ENCODE measurements around the gene DDX31.

Gene DDX31

DNA sequence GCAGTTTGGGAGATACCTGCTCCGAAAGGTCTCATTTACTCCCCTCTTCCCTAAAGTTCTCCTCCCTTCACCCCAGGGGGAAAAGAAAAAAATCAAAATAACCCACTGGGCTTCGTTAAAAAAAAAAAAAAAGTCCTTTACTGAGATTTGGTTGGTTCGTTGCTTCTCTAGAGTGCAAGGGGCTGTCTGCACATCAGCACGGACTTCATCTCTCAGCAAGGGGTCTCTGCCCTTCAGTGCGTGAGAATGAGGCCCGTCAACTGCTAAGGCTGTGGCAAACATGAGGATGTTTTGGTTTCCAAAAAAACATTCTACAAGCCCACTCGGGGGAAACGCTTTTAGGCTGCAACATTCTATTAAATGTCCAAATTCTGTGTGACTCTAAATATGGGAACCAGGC is 77.3 kb downstream of the DDX31 start:
- no peak for DNase-seq

DNA sequence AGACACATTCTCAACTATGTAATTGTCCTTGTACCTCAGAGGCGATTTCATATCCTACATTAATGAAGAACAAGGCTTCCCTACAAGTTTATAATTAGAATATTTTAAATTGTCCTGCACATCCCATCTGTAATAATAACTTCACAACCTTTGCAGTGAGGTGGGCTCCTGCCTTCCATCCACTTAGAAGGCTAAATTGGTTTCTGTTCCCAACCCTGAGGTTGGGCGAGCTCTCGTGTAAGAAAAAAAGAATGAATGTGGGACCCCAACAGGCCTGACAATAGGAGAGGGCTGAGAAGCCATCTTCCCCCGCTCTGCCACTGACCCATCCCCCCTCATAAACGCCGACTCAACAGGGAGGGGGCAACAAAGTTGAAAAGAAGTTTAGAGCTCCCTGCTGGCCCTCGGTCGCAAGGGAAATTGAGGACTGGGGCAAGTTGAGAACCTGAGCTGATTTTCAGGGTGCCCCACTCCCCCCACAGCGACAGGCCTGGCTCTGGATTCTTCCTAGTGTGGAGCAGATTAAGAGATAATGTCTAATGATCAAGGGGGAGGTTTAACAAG is 78.0 kb downstream of the DDX31 start:
- DNase-seq = no peak

DNA sequence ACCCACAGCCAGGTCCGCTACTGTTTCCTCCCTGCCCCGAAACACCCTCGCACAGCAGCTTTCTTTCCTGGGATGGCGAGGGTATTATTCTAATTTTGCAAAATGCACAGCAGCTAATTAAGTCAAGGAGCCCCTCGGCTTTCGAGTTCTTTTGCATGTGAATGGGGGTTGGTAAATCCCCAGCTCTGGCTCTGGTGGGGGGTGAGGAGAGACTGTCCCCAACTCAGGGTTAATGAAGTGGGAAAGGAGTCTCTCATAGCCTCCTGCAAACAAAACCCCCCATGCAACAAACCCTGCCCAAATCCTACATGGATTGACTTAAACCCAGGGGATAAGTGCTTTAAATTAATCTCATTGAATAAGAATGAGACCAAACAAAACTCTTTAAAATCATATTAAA is 78.5 kb downstream of the DDX31 start:
- no peak for DNase-seq

DNA sequence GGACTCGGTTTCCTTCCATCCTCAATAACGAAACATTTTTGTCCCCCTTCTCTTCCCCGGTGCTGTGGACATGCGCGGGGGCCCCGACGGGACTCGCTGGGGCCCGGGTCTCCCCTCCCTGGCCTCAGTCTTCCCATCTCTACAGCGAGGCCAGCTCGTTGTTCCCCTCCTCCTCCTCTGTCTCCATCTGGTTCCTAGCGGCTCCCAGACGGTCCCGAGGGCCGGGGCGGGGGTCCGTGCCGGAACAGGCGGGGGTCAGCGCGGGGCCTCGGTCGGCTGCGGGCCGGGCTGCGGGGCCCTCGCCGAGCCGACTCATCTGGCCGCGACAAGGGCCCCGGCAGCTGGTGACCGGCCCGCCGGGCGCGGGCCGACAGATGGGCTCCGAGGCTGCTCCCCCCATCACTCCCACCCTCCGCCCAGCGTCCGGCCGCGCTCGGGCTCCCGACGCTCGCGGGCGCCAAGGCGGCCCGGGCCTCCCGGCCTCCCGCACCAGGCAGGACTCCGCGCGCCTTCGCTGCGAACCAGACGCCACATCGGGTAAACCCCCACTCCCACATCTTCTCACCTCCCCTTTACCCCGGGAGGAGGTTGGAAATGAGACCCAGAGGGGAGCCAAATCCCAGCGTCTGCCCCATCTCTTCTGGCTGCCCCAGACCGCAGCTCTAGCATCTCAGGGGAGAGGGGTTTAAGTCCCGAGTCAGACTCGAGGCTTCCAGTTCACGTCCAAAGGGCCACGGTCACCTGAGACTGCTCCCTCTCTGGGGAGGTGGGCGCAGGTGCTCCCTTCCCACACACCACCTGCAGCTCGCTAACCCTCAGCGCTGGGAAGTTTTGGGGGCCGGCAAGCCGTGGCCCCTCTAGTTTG is 79.2 kb downstream of the DDX31 start:
- DNase-seq = no peak

DNA sequence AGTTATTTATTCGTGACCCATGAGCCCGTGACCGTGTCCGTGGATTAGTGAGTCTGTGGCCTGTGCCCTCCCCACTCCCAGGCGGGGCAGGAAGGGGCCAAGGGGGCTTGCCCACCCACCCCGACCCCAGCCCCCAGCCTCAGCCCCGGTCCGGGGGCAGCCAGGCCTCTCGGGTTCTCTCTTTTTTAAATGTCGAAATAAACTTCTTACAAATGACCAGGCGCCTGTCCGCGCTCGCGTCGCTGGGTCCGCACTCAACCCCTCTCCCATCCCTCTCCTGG is 79.8 kb downstream of the DDX31 start:
- DNase-seq = no peak

DNA sequence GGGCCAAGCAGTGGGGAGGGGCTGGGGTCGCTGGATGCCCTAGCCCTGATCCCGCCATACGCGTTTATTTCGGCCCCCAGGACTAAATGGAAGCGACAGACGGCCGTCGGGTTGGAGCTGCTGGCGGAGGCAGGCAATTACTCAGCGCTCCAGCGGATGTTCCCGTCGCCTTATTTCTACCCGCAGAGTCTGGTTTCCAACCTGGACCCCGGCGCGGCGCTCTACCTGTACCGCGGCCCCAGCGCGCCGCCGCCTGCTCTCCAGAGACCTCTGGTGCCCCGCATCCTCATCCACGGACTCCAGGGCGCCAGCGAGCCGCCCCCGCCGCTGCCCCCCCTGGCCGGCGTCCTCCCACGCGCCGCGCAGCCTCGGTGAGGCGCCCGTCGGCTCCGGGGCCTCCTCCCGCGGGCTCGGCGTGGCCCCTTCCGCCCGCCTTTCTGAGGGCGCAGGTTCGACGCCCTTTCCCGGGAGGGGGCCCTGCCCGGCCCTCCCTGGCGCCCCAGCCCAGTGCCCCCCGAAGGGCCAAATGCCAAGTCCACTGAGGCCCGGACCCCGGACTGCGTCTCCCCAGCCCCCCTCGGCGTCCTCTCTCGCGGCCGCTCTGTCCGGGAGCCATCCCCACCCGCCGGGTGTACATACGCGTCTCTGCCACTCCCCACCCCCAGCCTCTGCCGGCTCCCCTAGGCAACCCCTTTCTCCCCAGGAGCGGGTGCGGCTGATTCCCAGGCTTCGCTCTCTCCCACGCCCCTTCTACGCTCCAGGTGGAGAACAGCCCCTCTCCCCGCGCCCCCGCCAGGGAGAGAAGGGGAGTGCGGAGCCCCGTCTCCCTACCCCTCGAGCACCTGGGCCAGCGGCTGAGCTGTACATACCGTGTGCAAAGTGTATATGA is 80.4 kb downstream of the DDX31 start:
- DNase-seq = no peak

DNA sequence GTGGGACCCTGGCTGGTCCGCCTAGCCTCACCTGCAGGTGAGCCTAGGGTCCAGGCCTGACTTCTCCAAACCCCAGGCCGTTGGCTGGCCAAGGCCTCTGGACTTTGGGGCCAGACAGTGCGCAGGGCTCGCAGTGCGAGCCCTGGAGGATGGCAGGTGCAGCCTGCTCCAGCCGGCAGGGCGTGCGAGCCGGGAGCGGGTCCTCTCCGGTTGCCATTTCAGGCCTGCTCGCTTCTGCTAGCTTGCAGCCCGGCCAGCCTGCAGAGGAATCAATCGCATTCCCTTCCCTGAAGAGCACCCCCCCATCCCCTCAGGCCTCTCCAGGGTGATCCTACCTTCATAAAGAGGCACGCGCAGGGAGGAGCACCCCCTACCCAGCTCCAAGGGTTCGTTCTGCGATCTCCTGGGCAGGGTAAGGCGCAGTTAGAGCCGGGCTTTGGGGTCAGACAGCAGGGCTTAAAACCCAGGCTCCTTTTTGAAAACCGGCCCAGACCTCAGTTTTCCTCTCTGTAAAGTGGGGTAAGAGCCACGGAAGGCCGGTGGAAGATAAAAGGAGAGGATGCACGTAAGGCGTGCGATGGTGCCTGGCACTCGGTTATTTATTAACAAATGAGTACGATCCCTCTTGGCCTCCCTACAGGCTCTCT is 81.2 kb downstream of the DDX31 start:
- no peak for DNase-seq

DNA sequence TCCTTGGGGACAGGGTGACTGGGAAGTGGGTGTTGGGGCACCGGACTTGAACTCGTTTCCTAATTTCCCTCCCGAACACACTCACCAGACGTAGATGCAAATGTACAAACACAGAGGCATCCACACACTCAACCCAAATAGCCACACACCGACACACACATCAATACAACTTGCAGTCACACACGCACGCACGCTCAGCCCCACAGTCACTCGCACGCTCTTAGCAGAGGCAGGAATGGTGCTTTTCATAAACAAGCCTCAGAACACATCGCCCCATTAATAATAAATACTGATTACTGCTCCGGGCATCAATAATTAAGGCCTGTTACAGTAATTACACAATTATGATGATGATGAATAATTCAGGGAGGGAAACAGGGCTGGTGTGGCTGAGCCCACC is 81.7 kb downstream of the DDX31 start:
- DNase-seq = no peak

DNA sequence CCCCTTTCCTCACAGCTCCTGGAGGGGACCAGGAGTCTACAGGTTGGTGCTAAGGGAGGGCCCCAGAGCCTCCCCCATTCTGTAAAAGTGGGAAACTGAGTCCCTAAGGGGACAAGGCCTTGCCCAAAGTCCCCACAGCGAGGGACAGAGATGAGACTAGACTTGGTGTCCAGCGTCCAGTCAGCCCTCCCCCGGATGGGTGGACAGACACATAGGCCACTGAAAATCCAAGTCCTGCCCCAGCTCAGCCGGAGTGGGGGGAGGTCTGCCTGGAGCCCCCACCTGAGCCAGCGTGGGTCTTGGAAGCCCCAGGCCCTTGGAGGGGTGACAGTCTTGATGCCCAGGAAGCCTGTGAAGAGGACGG is 82.2 kb downstream of the DDX31 start:
- no peak for DNase-seq

DNA sequence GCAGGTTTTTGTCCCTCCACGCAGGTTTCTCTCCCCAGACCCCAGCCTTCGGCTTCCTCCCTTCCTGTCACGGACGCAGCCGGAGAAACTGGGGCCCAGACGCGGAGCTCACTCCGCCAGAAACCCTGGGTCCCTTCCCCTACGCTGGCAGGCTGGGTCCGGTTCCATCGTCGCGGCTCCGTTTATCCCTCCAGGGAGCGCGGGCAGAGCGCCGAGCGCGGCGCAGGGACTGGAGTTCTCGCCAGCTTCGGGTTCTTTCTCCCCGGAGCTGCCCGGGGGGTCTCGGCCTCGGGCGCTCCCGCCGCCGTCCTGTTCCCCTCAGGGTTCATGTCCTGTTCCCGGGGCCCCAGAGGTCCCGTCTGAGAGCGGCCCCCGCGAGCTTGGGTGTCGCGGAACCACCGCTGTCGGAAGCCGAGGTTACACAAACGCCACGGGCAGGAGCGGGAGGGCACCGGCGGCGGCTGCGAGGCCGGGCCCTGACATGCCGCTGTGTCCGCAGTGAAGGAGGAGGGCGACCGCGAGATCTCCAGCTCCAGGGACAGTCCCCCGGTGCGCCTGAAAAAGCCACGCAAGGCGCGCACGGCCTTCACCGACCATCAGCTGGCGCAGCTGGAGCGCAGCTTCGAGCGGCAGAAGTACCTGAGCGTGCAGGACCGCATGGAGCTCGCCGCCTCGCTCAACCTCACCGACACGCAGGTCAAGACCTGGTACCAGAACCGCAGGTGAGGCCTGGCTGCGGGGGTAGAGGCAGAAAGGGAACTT is 82.8 kb downstream of the DDX31 start:
- DNase-seq = no peak

DNA sequence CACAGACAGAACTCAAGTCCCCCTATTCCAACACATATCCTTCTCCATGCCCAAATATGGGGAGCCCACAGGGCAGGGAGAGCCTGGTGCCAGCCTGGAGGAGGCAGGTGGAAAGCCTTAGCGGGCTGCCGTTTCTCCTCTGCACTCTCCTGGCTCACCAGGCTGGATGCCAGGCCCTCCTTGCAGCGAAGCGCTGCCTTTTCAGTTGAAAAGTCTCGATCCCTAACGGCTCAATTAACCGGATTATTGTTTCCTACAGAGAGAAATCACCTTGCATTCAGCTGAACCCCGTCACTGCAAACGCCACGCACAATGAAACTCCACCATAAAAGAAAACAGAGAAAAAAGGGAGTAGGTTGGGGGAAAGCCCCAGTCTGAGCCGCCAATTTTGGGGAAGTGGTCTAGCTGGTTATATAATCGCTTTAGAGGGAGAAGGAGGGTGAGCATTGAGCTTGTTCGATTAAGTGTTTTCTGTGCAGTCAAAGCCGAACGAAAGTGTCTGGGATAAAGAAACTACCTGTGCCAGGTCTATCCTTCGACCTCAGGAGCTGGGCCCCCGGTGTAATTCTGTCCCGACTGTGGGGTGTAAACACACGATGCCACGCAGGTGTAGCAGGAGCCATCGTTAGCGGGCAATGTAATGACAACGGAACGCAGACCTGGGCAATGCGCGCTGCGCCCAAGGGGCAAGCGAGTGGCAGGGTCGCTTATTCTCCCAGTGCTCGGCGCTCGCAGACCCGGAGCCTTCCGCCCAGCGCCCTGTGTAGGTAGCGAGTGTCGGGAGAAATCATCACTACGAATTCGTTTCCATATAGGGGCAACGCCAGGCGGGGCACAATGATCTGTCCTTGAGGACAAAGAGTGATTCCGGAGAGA is 83.6 kb downstream of the DDX31 start:
- no peak for DNase-seq

DNA sequence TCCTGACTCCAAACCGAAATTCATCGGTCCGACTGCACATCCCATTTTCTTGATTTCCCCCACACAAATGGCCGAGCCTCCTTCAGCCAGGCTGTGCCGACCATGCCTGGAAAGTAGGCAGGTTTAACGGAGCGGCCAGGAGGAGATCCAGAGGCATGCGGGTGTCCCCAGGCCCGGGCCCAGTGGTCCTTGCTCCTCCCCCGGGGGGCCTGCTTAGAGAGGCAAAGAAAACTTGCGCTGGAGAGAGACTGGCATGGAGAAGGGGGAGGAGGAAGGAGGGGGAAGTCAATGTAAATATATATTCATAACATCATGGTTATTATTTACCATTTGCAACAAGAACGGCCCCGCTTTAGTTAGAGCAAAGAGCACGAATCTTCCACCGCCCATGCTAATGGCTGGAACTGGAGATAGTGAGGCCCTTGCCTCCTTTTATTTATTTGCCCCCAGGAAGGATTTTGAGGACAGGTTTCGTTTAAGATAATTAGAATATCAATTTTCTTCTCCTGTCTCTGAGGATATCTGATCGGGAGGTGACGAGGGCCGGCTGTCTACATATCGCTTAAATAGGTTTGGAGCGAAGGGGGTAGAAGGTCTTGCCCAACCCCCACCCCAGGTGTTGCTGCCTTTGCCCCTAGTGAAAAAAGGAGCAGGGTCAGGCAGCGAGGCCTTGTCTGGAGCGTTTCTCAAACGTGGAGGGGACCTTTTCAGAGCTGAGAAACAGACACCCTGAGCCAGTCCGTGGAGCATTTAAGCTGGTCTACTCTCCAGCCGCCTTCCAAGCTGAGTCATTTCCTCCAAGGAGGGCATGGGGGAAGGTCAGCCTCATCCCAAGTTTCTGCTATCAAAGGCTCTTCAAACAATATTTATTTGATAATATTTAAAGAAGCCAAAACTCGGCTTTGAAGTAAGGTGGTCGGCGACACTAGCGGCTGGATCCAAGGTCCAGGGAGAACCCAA is 84.9 kb downstream of the DDX31 start:
- DNase-seq = no peak

DNA sequence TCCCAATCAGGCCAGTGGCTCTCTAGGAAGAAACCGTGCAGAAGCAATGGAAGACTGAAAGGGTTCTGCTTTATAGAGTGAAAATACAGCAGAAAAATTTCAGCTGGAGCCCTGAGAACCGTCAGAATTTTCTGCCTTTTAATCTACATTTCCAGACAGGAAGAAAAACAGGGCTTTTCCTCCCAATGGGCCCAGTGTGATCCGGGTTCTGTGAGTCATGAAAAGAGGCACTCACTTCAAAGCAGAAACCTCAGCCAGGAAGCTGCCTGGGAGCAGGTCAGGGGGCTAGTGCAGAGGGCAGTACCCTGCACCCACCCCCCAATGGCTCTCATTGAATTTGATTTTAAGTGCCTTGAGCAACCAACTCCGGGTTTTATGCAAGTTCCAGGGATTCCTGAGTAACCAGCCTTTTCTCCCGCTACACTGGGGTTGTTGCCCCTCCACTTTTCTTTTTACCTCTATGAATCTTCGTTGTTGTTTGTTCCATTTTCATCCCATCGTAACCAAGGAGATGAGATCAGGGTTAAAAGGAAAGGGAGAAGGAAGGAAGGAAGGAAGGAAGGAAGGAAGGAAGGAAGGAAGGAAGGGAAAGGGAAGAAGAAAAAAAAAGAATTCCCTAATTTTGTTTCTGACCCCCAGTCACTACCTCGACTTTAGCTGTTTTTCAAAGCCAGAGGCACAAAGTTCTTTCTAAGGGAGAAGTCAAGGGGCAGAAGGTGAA is 86.0 kb downstream of the DDX31 start:
- no peak for DNase-seq

DNA sequence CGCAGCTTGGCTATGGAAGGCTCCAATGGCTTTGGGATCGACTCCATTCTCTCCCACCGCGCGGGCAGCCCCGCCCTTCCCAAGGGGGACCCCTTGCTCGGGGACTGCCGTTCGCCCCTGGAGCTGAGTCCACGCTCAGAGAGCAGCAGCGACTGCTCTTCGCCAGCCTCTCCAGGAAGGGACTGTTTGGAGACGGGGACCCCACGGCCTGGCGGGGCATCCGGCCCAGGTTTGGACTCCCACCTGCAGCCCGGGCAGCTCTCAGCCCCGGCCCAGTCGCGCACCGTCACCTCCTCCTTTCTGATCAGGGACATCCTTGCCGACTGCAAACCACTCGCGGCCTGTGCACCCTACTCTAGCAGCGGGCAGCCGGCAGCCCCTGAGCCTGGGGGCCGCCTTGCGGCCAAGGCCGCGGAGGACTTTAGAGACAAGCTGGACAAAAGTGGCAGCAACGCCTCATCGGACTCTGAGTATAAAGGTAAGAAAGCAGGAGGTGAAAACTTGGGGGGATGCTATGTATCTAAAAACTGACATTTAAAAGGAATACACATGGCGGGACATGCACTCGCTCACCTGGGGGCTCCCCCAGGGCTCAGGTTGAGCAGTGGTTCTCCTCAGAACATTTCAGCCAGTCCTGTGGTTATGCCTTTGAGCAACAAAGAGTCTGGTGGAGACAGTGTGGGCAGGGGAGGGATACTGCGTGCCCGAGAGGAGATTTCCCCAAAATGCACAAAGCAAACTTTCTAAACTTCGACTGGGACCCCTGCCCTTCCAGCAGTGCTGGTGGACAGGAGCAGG is 86.8 kb downstream of the DDX31 start:
- DNase-seq = no peak

DNA sequence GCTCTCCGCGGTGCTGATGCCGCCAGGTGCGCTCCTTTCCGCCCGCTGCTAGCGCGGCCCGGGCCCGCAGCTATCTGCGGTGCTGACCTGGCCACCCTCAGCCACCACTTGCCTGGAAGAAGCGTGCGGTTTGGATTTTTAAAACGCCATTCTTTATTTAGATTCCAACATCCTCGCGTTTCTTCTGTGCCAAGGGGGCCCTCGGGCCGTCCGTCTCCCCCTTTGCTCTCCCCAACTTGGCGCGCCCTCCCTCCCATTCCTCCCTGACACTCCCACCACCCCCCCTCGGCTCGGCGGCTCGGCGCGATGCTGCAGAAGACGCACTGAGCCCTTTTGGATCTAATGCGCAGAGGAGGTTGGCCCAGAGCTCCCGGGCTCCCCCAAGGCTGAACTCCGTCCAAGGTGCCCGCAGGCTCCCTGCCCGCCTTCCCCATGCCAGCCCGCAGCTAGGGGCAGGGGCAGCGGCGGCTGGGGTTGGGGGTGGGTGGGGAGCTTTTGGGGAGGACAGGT is 87.5 kb downstream of the DDX31 start, which contains the start of gene BARHL1:
Gene BARHL1 (plus strand): TSS at position 331 of the 510 bp plus-strand sequence. CDS start 192 bp downstream, outside the sequence.
- DNase-seq = no peak

DNA sequence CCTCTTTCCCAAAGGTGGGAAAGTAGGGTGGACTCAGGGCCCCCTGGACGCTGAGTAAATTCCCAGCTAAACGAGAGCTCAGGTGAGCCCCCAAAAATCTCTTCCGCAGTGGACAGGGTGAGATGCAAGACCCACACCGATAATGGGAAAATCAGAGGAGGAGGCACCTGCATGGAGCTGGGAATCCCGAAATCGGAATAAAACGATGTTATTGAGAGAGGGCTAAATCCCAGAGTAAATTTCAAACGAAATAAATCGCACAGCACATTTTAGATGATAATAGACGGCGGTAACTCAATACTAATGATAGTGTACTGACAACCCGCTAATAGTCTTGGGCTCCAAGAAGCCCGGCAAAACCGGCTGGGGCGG is 90.4 kb downstream of the DDX31 start:
- no peak for DNase-seq

DNA sequence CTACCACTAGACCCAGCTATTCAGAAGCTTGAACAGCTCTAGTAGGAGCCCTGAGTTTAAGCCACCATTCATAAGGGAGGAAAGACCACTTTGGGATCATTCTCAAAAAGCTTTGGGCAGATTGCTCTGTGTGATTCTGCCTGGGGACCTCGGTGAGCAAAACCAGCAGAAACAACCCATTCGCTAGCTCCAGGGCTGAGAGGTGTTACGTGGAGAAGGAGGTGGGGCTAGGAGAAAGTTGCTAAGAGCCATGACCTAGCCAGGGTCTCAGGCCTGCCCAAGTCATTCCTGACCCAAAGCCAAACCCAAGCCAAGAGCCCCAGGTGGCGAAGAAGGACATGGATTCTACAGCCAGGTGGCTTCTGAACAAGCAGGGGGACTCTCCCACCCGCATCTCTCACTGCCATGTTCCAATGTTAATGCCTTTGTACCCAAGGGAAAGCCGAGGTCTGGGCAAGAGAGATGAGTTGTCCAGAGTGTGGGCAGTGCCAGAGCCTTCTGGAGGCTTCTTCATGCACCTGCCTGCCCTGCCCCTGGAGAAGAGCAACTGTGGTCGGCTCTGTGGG is 91.3 kb downstream of the DDX31 start:
- DNase-seq = no peak

DNA sequence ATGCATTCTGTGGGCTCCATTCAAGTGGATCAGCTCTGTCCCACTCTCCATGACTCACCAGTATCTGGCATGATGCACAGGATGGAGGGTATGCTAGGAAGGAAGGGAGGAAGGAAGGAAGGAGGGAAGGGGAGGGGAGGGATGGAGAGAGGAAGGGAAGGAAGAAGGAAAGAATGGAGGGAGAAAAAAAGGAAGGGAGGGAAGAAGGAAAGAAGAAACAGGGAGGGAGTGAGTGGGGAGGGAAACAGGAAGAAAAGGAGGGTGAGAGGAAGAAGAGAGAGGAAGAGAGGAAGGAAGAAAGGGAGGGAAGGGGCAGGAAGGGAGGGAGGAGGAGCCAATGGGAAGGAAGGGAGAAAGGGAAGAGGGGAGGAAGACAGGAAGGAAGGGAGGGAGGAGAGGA is 92.7 kb downstream of the DDX31 start:
- DNase-seq = no peak

All from NCI-H146 (cell line).